Measurements from ENCODE around the gene NDUFB8. TPM values are rescaled to one million over a fixed set of nuclear protein-coding genes. Genes with fewer than 3 reads are reported as not detected.

The NDUFB8 gene
- total RNA-seq, 4 donors from 2014 or later, result 122 to 229 (median 167) TPM

DNA sequence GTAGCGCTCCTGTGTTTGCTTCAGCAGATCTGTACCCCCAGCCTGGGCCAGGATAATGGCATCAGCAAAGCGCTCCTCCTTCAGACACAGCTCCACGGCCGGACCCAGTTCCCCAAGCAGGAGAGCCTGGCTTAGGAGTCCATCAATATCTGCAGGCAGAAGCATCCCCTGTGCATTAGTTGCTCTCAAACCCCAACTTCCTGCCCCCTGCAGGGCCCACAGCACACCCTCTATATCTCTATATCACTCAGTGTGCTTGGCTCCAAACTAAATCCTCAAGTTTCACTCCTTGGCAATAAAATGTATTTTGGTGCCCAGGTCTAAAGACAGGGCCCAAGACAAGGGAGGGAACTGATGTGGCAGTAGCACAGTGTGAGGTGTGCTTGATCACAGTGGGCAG is 31.6 kb downstream of the NDUFB8 start:
- no peak for TF ChIP-seq POLR2A (IDR thresholded peaks at IDR 0.05)
- TF ChIP-seq, protein P1, sequence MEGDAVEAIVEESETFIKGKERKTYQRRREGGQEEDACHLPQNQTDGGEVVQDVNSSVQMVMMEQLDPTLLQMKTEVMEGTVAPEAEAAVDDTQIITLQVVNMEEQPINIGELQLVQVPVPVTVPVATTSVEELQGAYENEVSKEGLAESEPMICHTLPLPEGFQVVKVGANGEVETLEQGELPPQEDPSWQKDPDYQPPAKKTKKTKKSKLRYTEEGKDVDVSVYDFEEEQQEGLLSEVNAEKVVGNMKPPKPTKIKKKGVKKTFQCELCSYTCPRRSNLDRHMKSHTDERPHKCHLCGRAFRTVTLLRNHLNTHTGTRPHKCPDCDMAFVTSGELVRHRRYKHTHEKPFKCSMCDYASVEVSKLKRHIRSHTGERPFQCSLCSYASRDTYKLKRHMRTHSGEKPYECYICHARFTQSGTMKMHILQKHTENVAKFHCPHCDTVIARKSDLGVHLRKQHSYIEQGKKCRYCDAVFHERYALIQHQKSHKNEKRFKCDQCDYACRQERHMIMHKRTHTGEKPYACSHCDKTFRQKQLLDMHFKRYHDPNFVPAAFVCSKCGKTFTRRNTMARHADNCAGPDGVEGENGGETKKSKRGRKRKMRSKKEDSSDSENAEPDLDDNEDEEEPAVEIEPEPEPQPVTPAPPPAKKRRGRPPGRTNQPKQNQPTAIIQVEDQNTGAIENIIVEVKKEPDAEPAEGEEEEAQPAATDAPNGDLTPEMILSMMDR (IDR thresholded peaks at IDR 0.05), result no peak
- Histone ChIP-seq H3K27me3 (no peaks in the 10 kb centered on the region), H3K4me3 (no peak overlapping the region), H3K36me3 (peaks cover 0 to 43% (median 0%) of the 10 kb centered on the region in 3 donors), H3K9me3 (no peaks in the 10 kb centered on the region), H3K4me1 (no peaks in the 10 kb centered on the region), H3K27ac (no peak overlapping the region)
- no peak for DNase-seq

DNA sequence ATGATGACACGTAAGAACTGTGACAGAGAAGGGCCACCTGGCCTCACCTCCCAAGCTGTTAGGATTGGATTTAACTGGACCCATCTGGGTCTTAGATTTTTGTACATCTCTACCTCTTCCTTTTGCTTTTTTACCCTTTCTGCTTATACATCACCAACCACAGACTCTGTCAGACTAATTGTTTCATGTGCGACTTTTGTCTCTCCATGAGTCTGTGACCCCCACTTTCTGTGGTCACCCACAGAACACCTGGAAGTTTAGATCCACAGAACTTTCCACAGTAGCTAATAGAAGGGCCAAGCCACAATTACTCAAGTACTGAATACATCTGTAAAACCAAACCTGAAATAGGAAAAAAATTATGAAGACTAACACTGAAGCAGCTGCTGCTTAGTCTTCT is 33.1 kb downstream of the NDUFB8 start:
- Histone ChIP-seq H3K4me1 (no peaks in the 10 kb centered on the region), H3K27ac (no peak overlapping the region), H3K4me3 (no peak overlapping the region), H3K27me3 (no peaks in the 10 kb centered on the region), H3K9me3 (no peaks in the 10 kb centered on the region), H3K36me3 (peaks cover 0 to 50% (median 0%) of the 10 kb centered on the region in 3 donors)
- no peak for DNase-seq
- no peak for TF ChIP-seq POLR2A (IDR thresholded peaks at IDR 0.05)
- TF ChIP-seq, protein P1 (IDR thresholded peaks at IDR 0.05), result no peak

DNA sequence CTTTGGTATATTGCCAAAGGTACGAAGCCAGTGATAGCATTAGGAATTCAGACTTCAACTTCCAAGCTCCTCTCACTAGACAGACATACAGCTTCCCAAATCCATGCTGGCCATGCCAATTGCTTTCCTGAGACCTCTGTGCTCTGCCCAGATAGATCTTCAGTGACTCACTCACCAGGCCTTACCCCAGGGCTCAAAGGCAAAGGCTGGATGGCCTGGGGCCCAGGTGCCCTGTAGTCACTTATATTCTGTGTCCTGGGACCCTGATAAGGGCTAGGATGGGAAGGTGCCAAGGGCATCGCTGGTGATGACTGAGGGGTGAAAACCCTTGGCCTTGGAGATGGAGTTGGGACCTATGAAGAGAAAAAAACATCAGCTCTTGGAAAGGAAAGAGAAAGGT is 39.1 kb downstream of the NDUFB8 start:
- H3K4me1 ChIP-seq, result no peaks in the 10 kb centered on the region
- H3K27ac ChIP-seq, result no peak overlapping the region
- H3K4me3 ChIP-seq, result no peak overlapping the region
- H3K9me3 ChIP-seq, result no peaks in the 10 kb centered on the region
- DNase-seq, result no peak
- peaks cover 0 to 52% (median 0%) of the 10 kb centered on the region in 3 donors for H3K36me3 ChIP-seq
- no peak for TF ChIP-seq POLR2A (IDR thresholded peaks at IDR 0.05)
- TF ChIP-seq, protein P1 (IDR thresholded peaks at IDR 0.05), result no peak
- H3K27me3 ChIP-seq, result no peaks in the 10 kb centered on the region

DNA sequence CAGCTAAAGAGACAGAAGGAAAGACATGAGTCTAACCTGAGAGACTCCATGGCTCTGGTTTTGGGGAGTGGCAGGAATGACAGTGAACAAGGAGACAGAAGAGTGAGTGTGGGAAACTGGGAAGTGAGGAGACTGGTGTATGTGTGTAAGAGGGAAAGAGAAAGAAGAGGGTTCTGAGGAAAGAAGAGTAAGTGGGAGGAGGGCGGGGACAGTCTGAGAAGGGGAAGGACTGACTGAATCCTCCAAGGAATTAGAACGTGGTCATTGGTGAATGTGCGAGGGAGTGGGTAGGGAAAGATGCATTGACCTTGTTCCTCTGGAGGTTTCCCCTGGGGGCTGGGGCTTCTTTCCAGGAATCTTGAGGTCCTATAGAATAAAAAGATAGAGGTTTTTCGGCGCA is 40.3 kb downstream of the NDUFB8 start:
- Histone ChIP-seq H3K4me1 (no peaks in the 10 kb centered on the region), H3K9me3 (no peaks in the 10 kb centered on the region), H3K27me3 (no peaks in the 10 kb centered on the region), H3K36me3 (peaks cover 0 to 43% (median 0%) of the 10 kb centered on the region in 3 donors), H3K4me3 (no peak overlapping the region), H3K27ac (no peak overlapping the region)
- no peak for DNase-seq
- TF ChIP-seq, protein P1 (IDR thresholded peaks at IDR 0.05), result no peak
- TF ChIP-seq POLR2A (IDR thresholded peaks at IDR 0.05), result no peak

DNA sequence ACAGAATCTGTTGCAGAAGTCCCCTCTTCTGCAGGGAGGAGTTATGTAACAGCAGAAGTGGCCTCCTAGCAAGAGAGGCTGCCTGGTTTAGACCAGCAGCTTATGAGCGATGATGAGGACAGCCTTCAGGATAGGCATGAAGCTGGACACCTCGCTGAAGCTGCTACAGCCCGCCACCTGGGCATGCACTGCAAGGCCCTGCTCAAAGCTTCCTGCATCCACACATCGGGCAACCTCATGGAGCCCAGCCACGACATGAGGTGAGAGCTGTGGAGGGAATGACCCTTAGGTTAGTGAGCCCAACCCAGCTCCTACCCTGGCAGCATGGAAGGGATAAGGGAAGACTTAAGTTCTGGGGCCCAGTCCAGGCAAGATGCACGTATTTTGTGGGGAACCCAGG is 42.1 kb downstream of the NDUFB8 start:
- TF ChIP-seq, protein P1 (IDR thresholded peaks at IDR 0.05), result no peak
- no peak for TF ChIP-seq POLR2A (IDR thresholded peaks at IDR 0.05)
- H3K27me3 ChIP-seq, result no peaks in the 10 kb centered on the region
- no peak for DNase-seq
- H3K4me3 ChIP-seq, result no peak overlapping the region
- no peak overlapping the region for H3K27ac ChIP-seq
- H3K4me1 ChIP-seq, result peaks cover 0 to 5% (median 2%) of the 10 kb centered on the region in 4 donors
- peaks cover 0 to 43% (median 0%) of the 10 kb centered on the region in 3 donors for H3K36me3 ChIP-seq
- no peaks in the 10 kb centered on the region for H3K9me3 ChIP-seq

Data from Peyer's patch (tissue), 4 donors.